ENCODE data around the gene HSFX3.
"Not testable (repeated sequence)": the region's sequence is repeated elsewhere in the genome, so short reads cannot be mapped to it uniquely, and the experiment has no call there.

HSFX3 gene, protein sequence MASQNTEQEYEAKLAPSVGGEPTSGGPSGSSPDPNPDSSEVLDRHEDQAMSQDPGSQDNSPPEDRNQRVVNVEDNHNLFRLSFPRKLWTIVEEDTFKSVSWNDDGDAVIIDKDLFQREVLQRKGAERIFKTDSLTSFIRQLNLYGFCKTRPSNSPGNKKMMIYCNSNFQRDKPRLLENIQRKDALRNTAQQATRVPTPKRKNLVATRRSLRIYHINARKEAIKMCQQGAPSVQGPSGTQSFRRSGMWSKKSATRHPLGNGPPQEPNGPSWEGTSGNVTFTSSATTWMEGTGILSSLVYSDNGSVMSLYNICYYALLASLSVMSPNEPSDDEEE

DNA sequence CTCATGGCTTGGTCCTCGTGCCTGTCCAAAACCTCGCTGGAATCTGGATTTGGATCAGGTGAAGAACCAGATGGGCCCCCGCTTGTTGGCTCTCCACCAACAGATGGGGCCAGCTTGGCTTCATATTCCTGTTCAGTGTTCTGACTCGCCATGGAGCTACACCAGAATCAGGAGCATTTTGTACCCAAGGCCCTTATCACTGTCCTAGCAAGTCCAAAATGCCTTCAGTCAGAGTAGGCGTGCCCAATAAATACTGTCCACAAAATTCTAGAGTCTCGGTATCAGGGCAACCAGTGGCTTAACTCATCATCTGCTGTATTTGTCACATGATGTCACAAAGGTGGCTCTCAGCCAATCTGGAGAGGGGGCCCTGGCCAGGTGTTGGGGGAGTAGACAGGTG is at the start of gene HSFX3:
TSS of gene HSFX3 (minus strand) at position 224 of the 400 bp plus-strand sequence. CDS start at position 152, 72 bp downstream.
- not testable (repeated sequence) for DNase-seq (ENCODE audit: extremely low read depth, low read depth); H3K4me3 ChIP-seq (replicated peaks; ENCODE audit: low read depth, low read length)

DNA sequence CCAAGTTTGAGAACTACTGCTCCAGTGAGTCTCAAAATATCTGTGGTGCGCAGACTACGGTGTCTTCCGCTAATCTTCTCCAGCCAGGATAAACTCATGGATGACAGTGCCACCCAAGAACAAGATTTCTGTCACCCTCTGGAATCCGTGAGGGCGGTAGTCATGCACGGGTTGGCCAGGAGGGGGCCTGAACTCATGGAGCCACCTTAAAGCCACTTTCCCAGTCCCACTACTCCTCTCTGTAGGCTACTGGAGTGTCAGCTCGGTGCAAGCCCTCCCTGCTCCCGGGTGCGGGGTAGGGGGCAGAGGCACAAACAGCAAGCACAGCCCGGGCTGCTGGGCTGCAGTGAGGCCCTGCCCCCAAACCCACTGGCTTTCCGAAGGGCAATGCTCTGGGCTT is 48.9 kb upstream of the HSFX3 start:
- not testable (repeated sequence) for DNase-seq (ENCODE audit: extremely low read depth, low read depth); H3K4me3 ChIP-seq (replicated peaks; ENCODE audit: low read depth, low read length)

DNA sequence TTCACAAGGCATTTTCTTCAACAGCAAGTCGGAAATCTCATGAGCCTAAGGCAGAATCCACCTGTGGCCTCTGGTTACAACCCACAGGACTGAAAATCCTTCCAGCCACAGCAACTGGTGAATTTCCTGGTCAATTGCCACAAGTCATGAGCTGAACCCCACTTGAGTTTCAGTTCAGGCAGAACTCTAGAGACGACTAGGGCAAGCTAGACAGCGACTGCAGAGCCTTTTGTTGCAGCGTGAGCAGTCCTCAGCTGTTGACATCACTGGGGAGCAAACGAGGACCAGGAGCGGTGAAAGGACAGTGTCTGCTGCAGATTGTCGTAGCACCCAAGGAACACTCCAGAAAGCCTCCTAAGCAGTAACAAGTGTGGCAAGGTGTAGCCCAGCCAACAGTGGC is 46.2 kb upstream of the HSFX3 start:
- not testable (repeated sequence) for DNase-seq (ENCODE audit: extremely low read depth, low read depth); H3K4me3 ChIP-seq (replicated peaks; ENCODE audit: low read depth, low read length)

DNA sequence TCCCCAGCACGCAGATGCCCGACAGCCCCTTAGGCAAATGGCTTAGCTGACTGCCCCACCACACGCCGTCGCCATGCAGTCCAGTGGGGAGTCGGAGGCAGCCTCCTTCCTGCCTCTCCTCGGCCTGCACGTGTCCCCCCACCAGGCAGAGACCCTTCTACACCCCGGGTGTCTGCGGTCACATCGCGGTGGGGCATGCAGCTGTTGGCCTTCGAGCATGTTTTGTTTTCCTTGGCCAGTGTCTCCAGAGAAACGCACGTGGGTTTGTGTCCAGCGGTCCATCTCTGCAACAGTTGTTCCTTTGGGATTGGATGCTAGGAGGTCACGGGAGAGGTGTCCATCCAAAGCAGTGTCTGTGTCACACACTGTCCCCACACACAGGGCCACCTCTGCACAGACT is 45.5 kb upstream of the HSFX3 start, which contains the start of gene HSFX2:
TSS of gene HSFX2 (minus strand) at position 101 of the 400 bp plus-strand sequence. CDS start 614 bp downstream, outside the sequence.
- not testable (repeated sequence) for DNase-seq (ENCODE audit: extremely low read depth, low read depth); H3K4me3 ChIP-seq (replicated peaks; ENCODE audit: low read depth, low read length)

DNA sequence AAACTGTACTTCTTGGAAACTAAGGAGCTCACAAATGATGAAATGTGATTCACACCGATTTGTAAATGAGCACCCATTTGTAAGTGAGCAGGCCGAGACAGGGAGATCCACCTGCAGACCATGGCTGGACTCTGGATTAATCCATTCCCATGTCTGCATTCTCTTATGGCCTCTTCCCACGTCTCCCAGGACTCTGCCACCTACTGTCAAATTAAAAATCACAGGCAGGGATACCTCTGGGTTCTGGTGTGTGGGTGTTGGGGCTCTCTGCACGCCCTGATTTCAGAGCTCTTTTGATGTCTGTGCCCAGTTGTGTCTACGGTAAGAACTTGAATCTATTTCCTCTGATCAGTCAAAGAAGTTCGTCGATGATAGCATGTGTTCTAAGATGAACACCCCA is 41.3 kb upstream of the HSFX3 start:
- DNase-seq (ENCODE audit: extremely low read depth, low read depth); H3K4me3 ChIP-seq (replicated peaks; ENCODE audit: low read depth, low read length): not testable (repeated sequence)

DNA sequence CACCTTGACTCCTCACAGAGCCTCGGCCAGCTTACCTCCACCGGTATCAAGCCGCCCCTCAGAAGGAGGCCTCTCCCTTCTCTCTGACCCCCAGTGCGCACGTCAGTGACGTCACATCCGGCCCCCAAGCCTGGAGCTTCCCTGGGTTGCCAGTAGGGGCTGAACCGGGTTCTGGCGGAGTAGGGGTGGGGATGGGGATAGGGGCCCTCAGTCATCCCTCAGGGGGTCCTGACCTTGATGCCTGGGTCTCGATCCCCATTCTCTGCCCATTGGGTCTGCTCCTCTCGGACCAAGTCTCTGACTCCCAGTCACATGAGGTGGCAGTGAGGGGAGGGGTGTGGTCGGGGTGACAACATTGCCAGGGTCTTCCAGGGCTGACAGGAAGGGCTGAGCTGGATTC is 37.6 kb upstream of the HSFX3 start, which contains the start of gene MAGEA9B:
TSS of gene MAGEA9B (minus strand) at position 101 of the 400 bp plus-strand sequence. CDS start 4,280 bp downstream, outside the sequence.
- DNase-seq (ENCODE audit: extremely low read depth, low read depth); H3K4me3 ChIP-seq (replicated peaks; ENCODE audit: low read depth, low read length): not testable (repeated sequence)

DNA sequence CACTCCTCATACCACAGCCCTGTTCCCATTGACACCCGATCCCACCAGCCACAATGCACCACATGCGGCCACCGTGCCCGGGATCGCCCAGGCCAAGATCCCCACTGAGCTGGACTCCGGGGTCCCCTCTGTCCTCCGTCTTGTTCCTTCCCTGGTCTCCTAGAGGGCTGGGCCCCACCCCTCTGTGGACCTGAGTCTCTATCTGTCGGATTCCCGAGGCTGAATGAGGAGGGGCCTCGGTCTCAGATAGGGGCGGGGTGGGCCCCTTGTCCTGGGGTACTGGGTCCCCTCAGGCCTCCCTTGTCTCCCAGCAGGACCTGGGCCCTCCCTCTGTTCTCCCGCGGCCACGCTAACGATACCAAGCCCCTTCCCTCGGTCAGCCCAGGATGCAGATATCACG is 35.9 kb upstream of the HSFX3 start:
- not testable (repeated sequence) for DNase-seq (ENCODE audit: extremely low read depth, low read depth); H3K4me3 ChIP-seq (replicated peaks; ENCODE audit: low read depth, low read length)

DNA sequence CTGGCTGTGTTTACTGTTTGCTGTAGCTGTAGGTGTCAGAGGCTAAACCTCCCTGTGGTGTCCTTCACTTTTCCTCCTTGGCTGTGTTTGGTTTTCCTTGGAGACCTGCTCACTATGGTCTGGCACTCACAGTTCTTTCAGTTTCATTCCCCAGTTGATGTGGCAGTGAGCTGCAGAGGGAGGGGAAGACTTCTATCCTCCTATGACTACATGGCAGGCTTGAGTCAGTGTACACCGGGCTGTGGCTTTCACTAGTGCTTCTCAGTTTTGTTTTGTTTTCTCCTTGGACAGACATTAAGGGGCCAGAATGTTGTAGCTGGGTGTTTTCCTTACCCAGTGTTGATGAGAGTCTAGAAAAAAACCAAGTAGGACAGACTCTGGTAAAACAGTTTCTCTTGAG is 23.7 kb upstream of the HSFX3 start:
- DNase-seq (ENCODE audit: extremely low read depth, low read depth); H3K4me3 ChIP-seq (replicated peaks; ENCODE audit: low read depth, low read length): not testable (repeated sequence)

DNA sequence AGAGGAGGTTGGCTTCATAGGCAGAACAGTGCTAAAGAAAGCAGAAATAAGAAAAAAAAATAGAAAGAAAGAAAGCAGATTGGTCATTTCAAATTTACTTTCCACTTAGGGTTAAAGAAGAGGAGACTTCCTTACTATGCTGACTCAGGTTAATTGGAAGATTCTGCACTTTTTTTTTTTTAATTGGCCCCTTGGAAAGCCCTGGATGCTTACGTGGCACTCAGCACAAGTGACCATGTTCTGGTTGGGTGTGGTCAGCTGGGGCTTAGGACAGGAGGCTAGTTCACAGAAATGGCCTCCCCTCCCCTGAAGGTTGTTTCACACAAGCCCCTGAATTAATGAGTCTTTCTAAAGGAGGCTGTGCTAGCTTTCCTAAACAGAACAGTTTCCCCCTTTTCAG is 23.0 kb upstream of the HSFX3 start:
- TF ChIP-seq, protein P1, sequence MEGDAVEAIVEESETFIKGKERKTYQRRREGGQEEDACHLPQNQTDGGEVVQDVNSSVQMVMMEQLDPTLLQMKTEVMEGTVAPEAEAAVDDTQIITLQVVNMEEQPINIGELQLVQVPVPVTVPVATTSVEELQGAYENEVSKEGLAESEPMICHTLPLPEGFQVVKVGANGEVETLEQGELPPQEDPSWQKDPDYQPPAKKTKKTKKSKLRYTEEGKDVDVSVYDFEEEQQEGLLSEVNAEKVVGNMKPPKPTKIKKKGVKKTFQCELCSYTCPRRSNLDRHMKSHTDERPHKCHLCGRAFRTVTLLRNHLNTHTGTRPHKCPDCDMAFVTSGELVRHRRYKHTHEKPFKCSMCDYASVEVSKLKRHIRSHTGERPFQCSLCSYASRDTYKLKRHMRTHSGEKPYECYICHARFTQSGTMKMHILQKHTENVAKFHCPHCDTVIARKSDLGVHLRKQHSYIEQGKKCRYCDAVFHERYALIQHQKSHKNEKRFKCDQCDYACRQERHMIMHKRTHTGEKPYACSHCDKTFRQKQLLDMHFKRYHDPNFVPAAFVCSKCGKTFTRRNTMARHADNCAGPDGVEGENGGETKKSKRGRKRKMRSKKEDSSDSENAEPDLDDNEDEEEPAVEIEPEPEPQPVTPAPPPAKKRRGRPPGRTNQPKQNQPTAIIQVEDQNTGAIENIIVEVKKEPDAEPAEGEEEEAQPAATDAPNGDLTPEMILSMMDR (IDR thresholded peaks at IDR 0.05; ENCODE audit: low read depth, low read length, missing control alignments): no peak
- DNase-seq (ENCODE audit: extremely low read depth, low read depth): no peak
- no peak overlapping the region for H3K4me3 ChIP-seq (replicated peaks; ENCODE audit: low read depth, low read length)

DNA sequence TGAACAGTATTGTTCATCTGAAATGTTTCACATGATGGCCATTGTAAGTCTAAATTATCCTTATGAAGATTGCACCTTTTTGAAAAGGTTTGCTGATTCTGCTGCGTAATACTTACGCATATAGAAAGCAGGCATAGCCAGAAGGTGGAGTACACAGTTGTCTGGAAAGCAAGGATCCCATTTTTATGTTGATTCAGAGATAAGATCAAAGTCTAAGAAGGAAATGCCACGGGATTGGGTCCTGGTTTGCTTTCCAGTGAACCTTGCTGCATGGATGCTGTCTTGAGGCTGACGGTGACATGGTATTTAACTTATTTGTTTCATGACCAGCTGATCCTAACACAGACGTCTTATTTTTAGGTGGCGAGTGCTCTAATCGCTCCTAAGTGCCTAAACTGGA is 22.0 kb upstream of the HSFX3 start:
- TF ChIP-seq, protein P1 (IDR thresholded peaks at IDR 0.05; ENCODE audit: low read depth, low read length, missing control alignments): no peak
- DNase-seq (ENCODE audit: extremely low read depth, low read depth): no peak
- no peak overlapping the region for H3K4me3 ChIP-seq (replicated peaks; ENCODE audit: low read depth, low read length)

DNA sequence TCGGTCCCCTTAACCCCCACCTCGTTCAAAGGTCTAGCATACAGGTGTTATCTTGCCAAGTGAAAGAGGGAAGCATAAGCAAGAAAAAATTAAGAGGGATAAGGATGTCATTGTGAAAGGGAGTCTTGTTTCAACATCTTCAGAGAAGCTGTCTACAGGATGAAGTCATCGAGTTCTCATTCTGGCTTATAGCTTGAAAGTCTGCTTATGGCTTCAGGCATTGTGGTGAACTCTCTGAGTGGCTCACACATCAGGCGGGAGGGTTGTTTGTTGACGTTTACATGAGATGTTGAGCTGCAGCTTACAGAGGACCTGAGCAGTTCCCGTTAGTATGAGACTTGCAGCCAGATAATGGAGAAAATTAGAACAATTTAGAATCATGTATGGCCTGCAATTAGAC is 20.9 kb upstream of the HSFX3 start:
- TF ChIP-seq, protein P1 (IDR thresholded peaks at IDR 0.05; ENCODE audit: low read depth, low read length, missing control alignments): no peak
- no peak overlapping the region for H3K4me3 ChIP-seq (replicated peaks; ENCODE audit: low read depth, low read length)
- peak; percentile 2 for DNase-seq (ENCODE audit: extremely low read depth, low read depth)

Data from HFF-Myc (cell line).